Measurements from ENCODE around the gene ESYT2. TPM values are rescaled to one million over a fixed set of nuclear protein-coding genes. Genes with fewer than 3 reads are reported as not detected.

Gene ESYT2
- total and polyA plus RNA-seq, 2 of the 4 experiments (the other 2 are of a cell fraction): 26.7 to 69.9 TPM

DNA sequence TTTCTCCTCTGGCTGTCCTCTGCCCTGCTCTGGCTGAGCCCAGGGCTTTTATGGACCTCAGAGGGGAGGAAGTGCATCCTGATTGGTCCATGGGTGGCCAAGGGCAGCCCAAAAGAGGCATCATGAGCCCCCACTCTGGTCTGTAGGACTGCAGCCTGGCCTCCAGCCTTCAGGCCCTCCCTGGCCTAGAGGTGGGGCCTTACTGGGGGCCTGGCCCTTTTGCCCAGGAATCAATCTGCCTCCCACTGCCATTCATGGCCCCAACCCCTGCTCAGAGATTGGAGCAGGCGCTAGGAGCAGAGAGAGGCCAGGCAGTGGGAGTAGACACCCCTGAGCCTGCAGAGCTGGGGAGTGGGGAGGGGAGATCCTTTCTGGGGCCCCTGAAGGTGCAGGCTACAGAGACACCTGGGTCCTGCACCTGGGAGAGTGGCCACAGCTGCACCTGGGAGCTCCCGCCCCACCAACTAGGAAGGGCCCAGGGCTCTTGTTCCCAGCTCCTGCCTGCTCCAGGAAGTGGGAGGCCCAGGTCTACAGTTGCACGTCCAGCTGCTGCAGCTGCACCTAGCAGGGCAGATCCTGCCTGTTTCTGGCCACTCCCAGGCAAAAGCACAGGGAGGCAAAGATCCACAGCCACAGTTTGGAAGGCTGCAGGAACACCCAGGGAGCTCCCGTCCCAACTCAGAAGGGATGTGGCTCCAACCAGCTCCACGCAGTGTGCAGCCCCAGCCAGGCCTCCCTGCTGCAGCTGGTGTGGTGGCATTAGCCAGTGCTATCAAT lies 20.6 kb upstream of the ESYT2 start:
- no peak overlapping the region for H2BK120ac ChIP-seq (ENCODE audit: low read depth, low read length)
- H3K14ac ChIP-seq (replicated peaks; ENCODE audit: low read depth, low read length): no peak overlapping the region
- TF ChIP-seq RAD21 (IDR thresholded peaks at IDR 0.05; ENCODE audit: low read length) (no peak), RCOR1 (IDR thresholded peaks at IDR 0.05; ENCODE audit: insufficient replicate concordance, low read length) (no peak), SMC3 (IDR thresholded peaks at IDR 0.05; ENCODE audit: low read depth, low read length) (no peak), RFX5 (IDR thresholded peaks at IDR 0.05; ENCODE audit: low read depth, low read length) (no peak), BHLHE40 (IDR thresholded peaks at IDR 0.05; ENCODE audit: low read depth, low read length) (no peak), NFE2L2 (IDR thresholded peaks at IDR 0.05; ENCODE audit: low read depth, low read length) (no peak)
- TF ChIP-seq, protein P1, sequence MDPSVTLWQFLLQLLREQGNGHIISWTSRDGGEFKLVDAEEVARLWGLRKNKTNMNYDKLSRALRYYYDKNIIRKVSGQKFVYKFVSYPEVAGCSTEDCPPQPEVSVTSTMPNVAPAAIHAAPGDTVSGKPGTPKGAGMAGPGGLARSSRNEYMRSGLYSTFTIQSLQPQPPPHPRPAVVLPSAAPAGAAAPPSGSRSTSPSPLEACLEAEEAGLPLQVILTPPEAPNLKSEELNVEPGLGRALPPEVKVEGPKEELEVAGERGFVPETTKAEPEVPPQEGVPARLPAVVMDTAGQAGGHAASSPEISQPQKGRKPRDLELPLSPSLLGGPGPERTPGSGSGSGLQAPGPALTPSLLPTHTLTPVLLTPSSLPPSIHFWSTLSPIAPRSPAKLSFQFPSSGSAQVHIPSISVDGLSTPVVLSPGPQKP (IDR thresholded peaks at IDR 0.05; ENCODE audit: borderline replicate concordance, low read depth, low read length): no peak
- TF ChIP-seq, protein P2, sequence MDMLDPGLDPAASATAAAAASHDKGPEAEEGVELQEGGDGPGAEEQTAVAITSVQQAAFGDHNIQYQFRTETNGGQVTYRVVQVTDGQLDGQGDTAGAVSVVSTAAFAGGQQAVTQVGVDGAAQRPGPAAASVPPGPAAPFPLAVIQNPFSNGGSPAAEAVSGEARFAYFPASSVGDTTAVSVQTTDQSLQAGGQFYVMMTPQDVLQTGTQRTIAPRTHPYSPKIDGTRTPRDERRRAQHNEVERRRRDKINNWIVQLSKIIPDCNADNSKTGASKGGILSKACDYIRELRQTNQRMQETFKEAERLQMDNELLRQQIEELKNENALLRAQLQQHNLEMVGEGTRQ (IDR thresholded peaks at IDR 0.05; ENCODE audit: low read depth, low read length): no peak
- TF ChIP-seq, protein P3, sequence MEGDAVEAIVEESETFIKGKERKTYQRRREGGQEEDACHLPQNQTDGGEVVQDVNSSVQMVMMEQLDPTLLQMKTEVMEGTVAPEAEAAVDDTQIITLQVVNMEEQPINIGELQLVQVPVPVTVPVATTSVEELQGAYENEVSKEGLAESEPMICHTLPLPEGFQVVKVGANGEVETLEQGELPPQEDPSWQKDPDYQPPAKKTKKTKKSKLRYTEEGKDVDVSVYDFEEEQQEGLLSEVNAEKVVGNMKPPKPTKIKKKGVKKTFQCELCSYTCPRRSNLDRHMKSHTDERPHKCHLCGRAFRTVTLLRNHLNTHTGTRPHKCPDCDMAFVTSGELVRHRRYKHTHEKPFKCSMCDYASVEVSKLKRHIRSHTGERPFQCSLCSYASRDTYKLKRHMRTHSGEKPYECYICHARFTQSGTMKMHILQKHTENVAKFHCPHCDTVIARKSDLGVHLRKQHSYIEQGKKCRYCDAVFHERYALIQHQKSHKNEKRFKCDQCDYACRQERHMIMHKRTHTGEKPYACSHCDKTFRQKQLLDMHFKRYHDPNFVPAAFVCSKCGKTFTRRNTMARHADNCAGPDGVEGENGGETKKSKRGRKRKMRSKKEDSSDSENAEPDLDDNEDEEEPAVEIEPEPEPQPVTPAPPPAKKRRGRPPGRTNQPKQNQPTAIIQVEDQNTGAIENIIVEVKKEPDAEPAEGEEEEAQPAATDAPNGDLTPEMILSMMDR (conservative IDR thresholded peaks at IDR 0.05; ENCODE audit: low read depth, low read length): no peak
- H3K27me3 ChIP-seq (ENCODE audit: control insufficient read depth, insufficient read depth, low read length): no peaks in the 10 kb centered on the region
- no TSS peak for BruUV-seq (replicated peaks)
- H3K79me1 ChIP-seq (ENCODE audit: low read depth in 1 of 2, low read length in 2 of 2): no peaks in the 10 kb centered on the region
- no peaks in the 10 kb centered on the region for H4K20me1 ChIP-seq (ENCODE audit: insufficient read depth, low read length)
- peak overlapping the region; percentile 16 for H2AK9ac ChIP-seq (replicated peaks; ENCODE audit: low read depth, low read length, poor library complexity)
- dilution Hi-C loops (cut with HindIII; ENCODE audit: low sequenced_read_pairs, unreplicated experiment) (no loop called here), intact Hi-C loops (cut with micrococcal nuclease) (no loop called here), in situ Hi-C loops (cut with MboI; ENCODE audit: low sequenced_read_pairs) (no loop called here)
- H3K27ac ChIP-seq (ENCODE audit: insufficient read depth, low read length): no peak overlapping the region
- H2AK5ac ChIP-seq (ENCODE audit: low read depth, low read length): no peak overlapping the region
- peak overlapping the region; percentile 32 for H2AFZ ChIP-seq (replicated peaks; ENCODE audit: low read length, poor library complexity)
- ChIA-PET POLR2A (ENCODE audit: unreplicated experiment) (no interaction called here), CTCF (no interaction called here)
- no peaks in the 10 kb centered on the region for H3K9me1 ChIP-seq (ENCODE audit: insufficient read depth, low read length)
- no peak overlapping the region for H2BK5ac ChIP-seq (ENCODE audit: low read depth, low read length, poor library complexity, severe bottlenecking)
- no peaks in the 10 kb centered on the region for H3K9me3 ChIP-seq (ENCODE audit: control insufficient read depth, insufficient read depth, low read length)
- H4K5ac ChIP-seq (ENCODE audit: low read depth, low read length): no peak overlapping the region
- H3K4me1 ChIP-seq (ENCODE audit: control insufficient read depth, insufficient read depth, low read length): no peaks in the 10 kb centered on the region
- no peak overlapping the region for H3K4ac ChIP-seq (ENCODE audit: low read depth, low read length)
- no peak overlapping the region for H3K4me3 ChIP-seq (ENCODE audit: insufficient read depth, low read depth, low read length)
- DNase-seq (no peak), ATAC-seq (ENCODE audit: low read depth) (no peak)
- H3K18ac ChIP-seq (ENCODE audit: low read depth, low read length): no peak overlapping the region
- H3K4me2 ChIP-seq (ENCODE audit: low read depth, low read length): no peak overlapping the region
- no peak overlapping the region for H3K23ac ChIP-seq (ENCODE audit: low read depth, low read length)
- no peak overlapping the region for H4K91ac ChIP-seq (ENCODE audit: insufficient read depth, low read depth, low read length)
- 67% methylated on average over 3 of the region's 5 CpGs; no CpG with 5 or more reads in 1 of the 2 experiments for WGBS, 2 experiments (ENCODE audit: extremely low coverage in 2 of 2, insufficient read length in 1 of 2)
- H2BK20ac ChIP-seq (ENCODE audit: low read depth, low read length): no peak overlapping the region
- H4K8ac ChIP-seq (ENCODE audit: low read depth in 2 of 2, low read length in 2 of 2): no peak overlapping the region
- H3K9ac ChIP-seq (ENCODE audit: low read depth, low read length): no peak overlapping the region
- no peak overlapping the region for H3K56ac ChIP-seq (ENCODE audit: extremely low read depth, insufficient read depth, low read length)
- H3K36me3 ChIP-seq (ENCODE audit: control insufficient read depth, insufficient read depth, low read length): no peaks in the 10 kb centered on the region
- H2BK15ac ChIP-seq (ENCODE audit: low read depth, low read length): no peak overlapping the region
